ENCODE measurements around the gene WDR93.

Gene WDR93

DNA sequence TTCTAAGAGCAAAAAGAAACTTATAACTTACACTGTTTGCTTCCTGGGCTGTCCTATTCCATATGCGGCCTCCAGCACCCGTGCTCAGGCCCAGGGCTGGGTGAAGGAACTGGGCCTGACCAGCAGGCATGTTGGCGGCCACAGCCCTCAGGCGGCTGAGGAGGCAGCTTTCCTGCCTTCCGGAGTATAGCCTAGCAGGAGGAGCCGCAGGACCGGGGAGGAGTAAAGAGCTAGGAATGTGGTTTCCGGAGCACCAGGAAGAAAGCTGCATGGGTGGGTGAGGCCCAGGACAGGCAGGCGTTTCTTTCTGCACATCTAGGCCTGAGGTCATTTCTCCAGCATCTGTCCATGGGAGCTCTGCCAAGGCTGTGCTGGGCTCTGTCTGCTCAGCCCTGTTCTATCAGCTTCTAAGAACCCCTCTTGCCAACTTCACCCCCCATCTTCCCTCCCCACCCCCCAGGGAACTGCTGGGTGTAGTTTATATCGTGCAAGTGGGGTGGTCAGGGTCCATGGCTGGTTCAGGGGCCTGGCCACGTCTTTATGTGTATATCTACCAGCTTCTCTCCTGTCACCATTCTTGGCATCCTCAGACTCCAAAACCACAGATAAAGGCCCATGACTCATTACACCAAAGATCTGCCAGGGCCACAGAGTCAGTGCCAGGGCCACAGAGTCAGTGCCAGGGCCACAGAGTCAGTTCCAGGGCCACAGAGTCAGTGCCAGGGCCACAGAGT is 27.6 kb upstream of the WDR93 start:
- DNase-seq (ENCODE audit: low read depth), result peak; percentile 93

DNA sequence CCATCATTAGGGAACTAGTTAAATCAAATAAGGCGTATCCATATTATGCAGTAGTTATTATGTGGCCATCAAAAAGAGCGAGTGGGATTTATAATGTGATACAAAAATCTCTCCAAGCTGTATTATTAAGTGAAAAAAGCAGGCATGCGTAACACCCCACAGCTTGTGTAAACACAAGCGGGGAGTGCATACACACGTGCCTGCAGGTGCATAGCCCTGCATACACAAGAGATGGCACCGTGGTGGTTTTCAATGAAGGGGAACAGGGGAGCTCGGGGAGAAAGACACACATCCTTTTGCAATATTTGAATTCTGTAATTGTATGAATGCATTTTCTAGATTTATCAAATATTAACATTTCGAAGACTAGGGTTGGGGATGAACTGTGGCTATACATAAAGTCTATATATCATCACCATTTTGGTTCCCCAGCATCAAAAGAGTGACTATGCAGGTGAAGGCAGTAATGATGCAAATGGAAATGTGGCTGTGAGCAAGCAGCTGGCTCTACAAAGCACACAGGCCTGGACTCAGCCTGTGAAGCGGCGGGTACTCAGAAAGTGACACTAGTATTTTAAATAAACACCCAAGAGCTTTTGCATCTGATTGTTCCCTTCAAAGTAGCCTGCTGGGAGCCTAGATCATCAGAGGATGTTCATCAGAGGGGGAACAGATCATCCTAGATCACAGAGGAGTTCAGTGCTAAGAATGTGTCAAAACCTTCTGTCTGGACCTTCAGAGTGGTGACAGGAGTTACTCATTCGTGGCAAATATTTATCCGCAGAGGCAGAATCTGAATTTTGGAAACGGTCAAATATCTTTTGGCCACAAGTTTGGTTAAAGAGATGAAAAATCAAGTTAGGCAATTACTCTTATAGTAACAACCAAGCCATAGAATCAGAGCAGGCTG is 25.9 kb upstream of the WDR93 start:
- no peak for DNase-seq (ENCODE audit: low read depth)

DNA sequence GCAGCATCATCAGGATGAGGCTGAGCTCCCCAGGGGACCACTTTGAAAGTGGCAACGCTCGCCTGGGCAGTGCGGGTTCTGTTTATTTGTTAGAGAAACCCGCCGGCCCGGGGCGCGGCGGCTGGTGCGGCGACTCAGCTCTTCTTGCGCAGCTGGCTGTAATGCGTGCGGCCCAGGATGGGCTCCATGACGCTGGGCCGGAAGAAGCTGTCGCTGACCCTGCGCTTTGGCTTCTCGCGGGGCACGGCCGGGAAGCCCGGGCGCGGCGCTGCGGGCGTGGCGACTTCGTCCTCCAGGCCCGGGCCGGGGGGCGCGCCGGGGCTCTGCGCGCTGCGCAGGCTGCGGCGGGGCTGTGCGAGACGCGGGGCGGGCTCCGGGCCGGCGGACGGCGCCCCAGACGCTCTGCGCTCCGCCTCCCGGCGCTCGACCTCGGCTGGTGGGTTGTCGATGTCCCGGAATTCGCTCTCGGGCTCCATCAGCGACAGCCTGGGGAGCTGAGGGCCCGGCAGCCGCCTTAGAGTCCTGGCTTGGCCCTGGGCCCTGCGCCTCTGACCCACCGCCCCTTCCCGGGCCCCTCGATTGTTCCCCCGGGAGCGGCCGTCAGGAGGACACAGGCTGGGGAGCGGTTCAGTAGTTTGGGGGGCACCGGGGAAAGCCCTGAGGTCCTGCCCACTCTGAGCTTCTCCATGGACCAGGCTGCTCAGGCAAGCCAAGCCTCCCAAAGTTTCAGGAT is 25.0 kb upstream of the WDR93 start:
- peak; percentile 57 for DNase-seq (ENCODE audit: low read depth)

DNA sequence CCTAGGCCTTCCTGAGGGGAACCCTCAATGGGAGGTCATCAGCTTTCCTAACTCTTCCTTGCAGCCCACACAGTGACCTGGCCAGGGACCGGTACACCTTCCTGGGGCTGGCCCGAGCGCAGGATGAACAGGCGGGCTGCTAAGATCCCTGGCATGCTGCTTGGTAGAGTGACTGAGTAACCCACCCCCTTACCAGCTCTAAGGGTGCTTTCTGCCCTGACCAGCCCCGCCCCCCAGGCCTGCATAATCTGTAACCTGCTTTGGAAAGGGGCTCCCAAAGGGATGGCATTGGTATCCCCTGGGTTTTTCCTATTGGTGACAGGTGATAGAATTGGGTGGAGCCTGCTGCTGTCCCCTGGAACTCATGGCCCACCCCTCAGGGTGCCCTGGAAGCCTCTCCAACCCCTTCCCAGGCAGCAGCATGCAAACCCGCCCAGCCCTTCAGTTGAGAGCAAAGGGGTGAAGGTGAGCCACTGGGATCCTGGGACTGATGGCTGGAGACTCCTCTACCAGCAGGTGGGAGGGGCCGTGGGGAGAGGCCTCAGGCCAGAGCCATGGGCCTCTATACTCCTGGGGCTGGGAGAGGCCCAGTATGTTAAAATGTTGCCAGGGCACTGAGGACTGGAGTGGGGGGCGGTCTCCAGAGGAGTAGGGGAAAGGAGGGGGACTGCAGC is 24.3 kb upstream of the WDR93 start:
- DNase-seq (ENCODE audit: low read depth), result no peak

DNA sequence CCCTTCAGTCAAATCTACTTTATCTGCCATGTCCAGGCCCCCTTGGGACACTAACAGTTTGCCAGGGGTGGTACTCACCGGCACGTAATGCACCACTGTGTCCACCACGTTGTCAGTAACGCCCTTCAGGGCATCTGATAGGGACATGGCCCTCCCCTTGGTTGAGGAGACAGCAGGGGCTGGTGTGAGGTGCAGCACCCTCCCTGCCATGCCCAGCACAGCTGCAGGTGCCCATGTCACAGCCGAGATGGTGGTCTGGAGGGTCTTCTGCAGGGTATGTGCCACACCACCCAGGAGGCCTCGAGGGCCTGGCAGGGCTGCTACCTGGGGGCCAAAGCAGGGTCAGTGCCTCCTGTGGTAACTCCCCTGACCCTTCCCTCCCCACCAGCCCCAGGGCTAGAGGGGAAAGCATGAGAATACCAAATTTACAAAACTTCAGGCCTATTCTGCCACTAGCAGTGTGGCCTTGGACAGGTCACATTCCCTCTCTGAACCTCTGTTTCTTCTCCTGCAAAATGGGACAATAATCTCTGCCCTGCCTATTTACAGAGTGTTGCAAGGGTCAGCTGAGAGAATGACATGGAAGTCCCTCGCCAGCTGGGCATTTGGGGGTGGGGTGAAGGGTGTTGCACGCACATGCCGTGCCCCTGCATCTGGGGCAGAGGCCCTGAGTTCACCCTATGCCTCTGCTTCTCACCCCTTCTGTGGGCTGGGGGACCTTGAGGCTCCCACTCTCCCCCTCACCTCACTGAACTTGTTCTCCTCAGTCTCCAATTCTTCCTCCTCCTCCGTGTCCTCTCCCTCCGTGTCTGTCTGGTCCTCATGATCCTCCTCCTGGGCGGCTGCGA is 23.5 kb upstream of the WDR93 start:
- no peak for DNase-seq (ENCODE audit: low read depth)

DNA sequence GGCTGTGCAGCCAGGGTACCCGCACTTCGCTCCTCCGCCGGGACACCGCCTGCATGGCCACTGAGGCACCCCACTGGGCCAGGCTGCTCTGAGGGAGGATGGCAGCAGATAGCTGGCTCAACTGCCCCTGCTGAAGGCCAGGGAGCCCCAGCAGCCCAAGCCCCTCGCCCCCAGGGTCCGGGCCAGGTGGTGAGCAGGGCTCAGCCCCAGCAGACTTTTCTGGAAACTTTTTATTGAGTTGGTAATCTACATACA is 23.0 kb upstream of the WDR93 start:
- DNase-seq (ENCODE audit: low read depth), result no peak

DNA sequence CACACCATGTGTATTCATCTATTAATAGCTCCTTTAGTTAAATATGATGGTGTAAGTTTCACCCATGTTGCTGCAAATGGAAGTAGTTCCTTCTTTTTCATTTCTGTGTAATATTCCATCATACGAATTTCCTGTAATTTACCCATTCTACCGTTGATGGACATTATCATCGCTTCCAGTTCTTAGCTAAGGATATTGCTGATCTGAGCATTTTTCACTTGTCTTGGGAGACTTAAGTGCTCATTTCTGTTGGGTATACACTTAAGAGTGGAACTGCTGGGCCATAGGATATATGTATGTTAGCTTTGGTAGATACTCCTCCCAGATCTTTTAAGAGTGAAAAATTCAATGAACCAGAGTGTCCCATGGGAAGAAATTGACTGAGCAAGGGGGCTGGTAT is 22.4 kb upstream of the WDR93 start:
- DNase-seq (ENCODE audit: low read depth), result no peak

DNA sequence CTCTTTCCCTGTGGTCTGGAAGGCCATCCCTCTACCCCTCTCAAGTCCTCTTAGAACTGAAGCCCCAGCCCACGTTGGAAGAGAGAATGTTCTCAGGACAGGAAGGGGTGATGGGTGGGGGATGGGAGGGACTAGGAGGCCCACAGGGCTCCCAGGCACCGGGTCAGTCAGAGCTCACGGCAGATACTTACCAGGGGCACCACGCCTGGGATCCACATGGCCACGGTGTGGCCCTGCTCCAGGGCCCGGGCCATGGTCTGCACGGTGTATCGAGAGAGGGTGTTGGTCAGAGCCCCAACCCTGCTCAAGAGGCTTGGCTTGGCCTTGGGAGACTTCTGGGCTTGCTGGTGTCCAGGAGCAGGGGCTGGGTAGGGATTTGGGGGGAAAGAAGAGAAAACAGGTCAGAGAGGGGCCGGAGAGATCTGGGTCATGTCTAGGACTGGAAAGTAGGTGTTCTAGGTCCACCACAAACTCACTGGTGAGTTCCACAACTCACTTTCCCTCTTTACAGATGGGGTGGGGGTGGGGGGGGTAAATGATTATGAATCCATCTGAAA is 21.2 kb upstream of the WDR93 start:
- no peak for DNase-seq (ENCODE audit: low read depth)

DNA sequence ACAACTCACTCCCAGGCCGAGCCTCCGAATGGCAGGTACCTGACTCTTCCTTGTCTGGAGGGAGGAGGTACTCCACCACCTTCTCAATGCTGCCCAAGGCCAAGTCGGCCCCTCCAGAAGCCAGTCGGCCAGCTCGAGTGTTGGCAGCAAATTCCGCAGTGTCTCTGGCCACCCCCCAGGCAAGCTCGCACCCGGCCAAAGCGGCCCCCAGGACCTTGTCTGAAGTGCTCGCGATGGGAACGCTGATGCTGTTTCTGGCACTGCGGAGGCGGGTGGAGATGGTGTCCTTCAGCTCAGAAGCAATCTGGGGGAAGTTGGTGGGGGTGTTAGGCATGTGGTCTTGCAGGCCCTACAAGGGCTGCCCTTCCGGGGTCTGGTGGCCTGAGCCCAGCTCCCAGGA is 20.7 kb upstream of the WDR93 start:
- DNase-seq (ENCODE audit: low read depth), result no peak

DNA sequence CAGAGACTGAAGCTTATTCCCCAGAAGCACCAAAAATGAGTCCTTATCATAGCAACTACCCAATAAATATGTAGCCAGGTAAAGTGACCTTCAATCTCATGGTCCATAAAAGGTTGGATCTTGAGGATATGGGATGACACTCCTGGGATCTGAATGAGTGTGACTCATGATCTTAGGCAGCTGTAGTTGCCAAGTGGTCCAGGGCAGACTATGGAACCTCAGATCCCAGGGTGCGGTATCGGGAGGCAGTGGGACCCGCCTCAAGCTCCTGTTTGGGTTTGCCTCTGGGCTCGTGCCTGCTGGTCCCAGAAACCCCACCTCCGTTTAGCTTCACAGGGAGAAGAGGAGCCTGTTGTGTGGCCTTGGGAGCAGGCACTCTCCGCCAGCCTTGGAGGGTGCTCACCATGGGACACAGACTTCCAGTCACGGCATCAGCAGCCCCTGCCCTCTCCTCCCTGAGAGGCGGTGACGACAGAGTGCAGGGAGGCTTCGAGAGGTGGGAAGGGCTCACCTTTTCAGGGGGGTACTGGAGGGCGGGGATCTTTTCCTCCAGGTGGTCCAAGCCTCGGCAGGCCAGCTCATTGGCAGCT is 19.5 kb upstream of the WDR93 start:
- DNase-seq (ENCODE audit: low read depth), result no peak

DNA sequence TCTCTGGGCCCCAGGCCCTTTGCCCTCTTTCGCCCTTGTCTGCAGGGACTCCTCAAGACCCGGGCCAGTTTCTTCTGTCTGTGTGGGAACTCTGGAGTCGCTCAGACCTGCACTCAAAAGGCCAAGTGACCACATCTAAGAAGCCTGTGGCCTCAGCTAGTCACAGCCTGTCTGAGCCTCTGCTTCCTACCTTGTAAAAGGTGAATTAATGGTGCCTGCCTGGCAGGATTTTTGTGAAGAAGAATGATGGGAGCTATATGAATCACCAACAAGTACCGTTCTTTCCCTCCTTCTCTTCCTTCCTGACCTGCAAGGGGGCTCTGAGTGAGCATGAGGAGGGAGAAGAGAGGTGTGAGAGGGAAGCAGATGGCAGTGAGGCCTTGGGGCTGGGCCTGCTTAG is 18.9 kb upstream of the WDR93 start:
- no peak for DNase-seq (ENCODE audit: low read depth)

DNA sequence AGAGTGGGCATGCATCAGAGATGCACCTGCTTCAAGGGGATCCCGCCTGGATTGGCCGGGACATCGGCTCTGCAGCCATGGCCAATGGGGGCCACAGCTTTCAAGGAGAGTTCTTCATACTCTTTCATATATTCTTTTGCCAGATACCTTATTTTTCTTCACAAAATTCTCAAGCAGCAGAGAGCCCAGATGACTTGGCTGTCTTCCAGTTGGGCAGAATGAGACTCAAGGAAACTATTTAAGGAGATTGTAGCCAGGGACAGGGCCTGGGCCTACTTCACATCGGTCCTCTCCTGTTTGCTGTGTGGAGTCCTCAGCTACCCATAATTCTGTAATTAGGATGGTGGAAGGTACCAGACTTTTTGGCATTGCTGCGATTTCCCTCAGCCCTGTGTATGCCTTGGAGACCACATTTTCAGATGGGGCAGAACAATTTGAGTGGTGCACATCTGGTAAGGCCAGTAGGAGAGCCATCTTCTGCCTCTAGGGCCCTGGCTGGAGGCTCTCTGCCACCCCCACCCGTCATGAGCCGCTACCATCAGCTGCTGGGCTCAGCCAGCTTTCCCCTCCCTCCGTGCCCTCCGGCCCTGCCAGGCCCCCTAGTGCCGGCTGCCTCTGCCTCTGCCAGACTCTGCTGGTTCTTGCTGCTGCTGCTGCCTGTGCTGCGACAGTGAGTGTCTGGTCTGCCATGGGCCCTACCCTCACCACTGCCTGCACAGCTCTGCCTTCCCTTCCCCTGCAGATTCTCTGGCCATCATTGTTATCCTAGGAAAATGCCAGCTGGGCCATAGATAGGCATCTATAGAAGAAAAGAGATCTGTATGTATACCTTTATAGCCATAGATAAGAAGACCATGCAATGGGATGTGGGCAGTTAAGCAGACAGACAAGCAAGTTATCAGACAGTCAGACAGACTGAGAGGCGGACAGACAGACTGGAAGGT is 18.1 kb upstream of the WDR93 start:
- DNase-seq (ENCODE audit: low read depth), result peak; percentile 45

DNA sequence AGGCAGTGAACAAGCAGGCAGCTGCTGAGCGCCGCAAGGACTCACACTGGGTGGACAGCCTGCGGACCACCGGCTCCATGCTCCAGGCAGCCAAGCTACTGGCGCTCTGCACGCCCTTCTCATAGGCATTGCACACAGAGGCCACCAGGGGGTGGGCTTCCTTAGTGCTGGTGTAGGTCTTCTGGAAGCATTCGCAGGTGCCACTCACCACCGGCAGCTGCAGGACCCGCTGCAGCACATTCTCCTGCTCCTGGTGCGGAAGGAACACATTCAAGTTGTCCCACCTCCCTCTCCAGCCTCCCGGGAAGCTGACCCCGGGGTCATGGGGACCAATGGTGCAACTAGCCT is 17.5 kb upstream of the WDR93 start:
- DNase-seq (ENCODE audit: low read depth), result peak; percentile 31

DNA sequence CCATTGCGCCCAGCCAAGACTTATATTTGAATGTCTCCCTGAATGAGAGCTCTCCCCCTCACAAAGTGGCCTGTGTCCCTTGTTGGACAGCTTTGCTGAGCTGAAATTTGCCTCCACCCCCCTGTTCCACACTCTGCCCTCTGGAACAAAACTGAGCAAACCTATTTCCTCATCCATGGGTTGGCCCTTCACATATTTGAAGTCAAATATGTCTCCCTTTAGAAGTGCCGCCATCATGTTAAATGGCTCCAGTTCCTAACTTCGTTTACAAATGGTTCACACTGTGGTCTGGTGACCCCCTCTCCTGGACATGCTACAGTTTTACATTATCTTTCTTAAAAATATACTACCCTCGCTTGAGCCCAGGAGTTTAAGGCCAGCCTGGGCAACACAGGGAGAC is 16.1 kb upstream of the WDR93 start:
- DNase-seq (ENCODE audit: low read depth), result no peak

DNA sequence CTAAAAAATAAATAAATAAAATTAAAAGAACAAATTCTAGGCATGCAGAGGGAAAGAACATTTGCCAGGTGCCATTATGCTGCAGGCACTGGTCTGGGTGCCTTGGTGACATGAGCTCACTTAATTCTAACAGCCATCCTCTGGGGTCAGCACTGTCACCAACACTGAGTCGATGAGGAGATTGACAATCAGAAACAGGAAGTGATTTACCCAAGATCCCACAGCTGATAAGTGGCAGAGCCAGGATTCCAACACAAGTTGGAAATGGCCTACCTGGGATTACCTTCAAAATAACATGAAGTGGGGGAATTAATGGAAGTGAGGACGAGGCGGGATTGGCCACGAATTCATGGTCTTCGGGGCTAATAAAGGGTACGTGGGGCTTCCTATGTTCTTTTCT is 15.0 kb upstream of the WDR93 start:
- no peak for DNase-seq (ENCODE audit: low read depth)

DNA sequence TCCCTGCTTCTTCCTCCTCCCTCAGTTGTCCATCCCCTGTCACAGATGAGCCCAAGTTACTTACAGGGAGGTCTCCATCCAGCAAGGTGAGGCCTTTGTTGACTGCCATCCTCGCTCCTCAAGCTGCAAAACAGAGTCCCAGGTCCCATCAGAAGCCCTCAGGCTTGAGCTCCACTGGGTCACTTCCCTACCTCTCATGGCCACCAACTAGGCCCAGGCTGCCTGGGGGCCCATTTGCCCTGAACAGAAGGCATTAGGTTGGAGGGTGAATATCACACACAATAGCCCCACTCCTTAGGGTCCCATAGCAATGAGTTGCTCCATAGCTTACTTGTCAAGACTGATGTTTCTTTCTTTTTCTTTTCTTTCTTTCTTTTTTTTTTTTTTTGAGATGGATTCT is 13.2 kb upstream of the WDR93 start:
- no peak for DNase-seq (ENCODE audit: low read depth)

DNA sequence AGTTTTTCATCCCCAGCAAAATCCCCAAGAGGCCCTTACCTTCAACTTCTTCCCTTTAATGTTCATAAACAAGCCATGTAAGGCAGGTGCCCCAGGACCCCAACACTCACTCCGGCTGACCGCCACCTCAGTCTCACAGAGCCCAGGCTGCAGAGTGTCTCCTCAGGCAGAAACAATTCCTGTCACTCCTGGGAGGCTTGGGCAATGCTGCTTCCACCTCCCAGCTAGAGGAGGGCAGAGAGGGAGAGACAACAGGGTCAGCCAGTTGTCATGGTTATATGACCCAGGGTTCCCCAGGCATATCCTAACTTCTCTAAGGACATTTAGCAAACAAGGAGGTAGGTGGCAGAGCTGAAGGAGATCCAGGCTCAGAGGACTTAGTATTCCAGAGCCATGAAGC is 11.4 kb upstream of the WDR93 start, which contains the start of gene PLIN1:
Gene PLIN1, minus strand, starts transcription at position 156 of the 400 bp plus-strand sequence. CDS start 1,878 bp downstream, outside the sequence.
- no peak for DNase-seq (ENCODE audit: low read depth)

DNA sequence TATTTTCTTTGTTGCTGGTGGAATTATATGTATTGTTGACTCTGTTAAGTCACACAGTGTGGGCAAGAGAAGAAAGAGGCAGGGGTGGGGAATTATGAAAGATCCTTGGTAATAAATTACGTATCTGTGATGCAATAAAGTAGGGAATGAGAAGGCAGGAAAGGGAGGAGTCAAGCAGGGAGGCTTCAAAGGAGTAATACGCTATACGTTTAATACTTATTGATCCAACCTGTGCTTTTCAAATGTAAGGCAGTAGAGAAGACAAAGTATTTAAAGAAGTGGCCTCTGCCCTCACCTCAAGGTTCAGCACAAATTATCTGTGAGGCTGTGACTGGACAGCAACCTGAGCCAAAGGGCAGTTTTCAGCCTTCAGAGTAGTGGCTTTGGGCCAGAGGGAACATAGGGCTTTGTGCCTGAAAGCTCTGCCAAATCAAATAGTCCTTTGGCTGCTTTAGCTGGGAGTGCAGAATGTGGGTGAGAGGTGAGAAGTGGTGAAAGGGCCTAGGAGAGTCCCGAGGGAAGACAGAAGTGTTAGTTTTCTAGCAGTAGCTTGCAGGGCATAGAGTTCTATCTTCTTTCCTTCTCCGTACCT is 10.2 kb upstream of the WDR93 start:
- peak; percentile 77 for DNase-seq (ENCODE audit: low read depth)

DNA sequence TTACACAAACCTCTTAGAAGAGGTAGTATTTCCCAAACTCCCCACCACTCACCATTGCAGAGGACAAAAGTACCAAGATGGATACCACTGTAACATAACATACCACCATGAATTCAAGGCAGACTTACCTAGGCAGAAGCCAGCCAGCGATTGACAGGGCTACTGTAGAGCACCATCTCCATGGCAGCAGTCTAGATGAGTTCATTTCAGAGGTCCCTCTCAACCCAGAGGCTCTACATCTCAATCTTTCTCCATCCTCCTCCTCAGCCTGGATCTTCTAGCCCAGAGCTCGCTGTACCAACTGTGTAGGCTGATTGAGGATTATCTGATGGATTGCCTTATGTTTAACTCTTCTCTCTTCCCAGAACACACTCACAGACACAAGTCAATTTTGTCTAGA is 9.5 kb upstream of the WDR93 start:
- DNase-seq (ENCODE audit: low read depth), result no peak
